Panc1 (cell line): ENCODE measurements around the gene OR2H1. TPM values are rescaled to one million over a fixed set of nuclear protein-coding genes. Genes with fewer than 3 reads are reported as not detected.

Experiments
- ATAC-seq: fragments of 200-7000 bp; cut with Tn5 transposase; 2 replicates; pipeline ENCODE4 v1.9.1; 2020; ENCODE audit warnings: mild to moderate bottlenecking, moderate library complexity
- BruUV-seq: library from RNA; stranded (reverse); fragments of 400-500 nt; replicated peaks from 2 replicates; lab custom pipeline; 2021; lab: Mats Ljungman, UMichigan
- CTCF ChIA-PET: fragments of 300-600 bp; sonication (Branson Sonifier 250); formaldehyde crosslinking; loops from one replicate; lab custom pipeline; 2022; ENCODE audit warnings: antibody characterized with exemption; lab: Charles Lee
- POLR2A ChIA-PET: fragments of 300-600 bp; sonication (Branson Sonifier 250); formaldehyde crosslinking; loops from one replicate; lab custom pipeline; 2022; ENCODE audit warnings: antibody characterized with exemption; lab: Charles Lee
- DNase-seq: peaks from one replicate; pipeline ENCODE4 v3.0.0-alpha.2; 2010; ENCODE audit warnings: low read depth, low spot score
- H3K27ac ChIP-seq: 2 replicates; pipeline ENCODE4 v1.5.1; 2011; ENCODE audit warnings: mild to moderate bottlenecking, low read length, inconsistent platforms
- H3K27me3 ChIP-seq: fragments of 200-500 bp; sonication (Bioruptor generic); 2 replicates; pipeline ENCODE4 v1.6.0; 2014; ENCODE audit warnings: low read length, inconsistent platforms; ENCODE audit not compliant: control insufficient read depth, insufficient read depth
- H3K36me3 ChIP-seq: fragments of 200-500 bp; sonication (Bioruptor generic); 2 replicates; pipeline ENCODE4 v1.5.1; 2014; ENCODE audit warnings: inconsistent platforms, mild to moderate bottlenecking, low read length, moderate library complexity; ENCODE audit not compliant: control insufficient read depth, insufficient read depth
- H3K4me1 ChIP-seq: 2 replicates; pipeline ENCODE4 v1.5.1; 2011; ENCODE audit warnings: inconsistent platforms, mild to moderate bottlenecking, low read length, moderate library complexity; ENCODE audit not compliant: control insufficient read depth, insufficient read depth
- H3K4me3 ChIP-seq, 2 experiments: 2 replicates each; pipeline ENCODE4 v1.5.1; 2011 to 2012; ENCODE audit warnings: low read depth in 2 of 2, low read length in 2 of 2, mild to moderate bottlenecking in 2 of 2, inconsistent platforms in 1 of 2, moderate library complexity in 1 of 2
- H3K9me3 ChIP-seq: fragments of 200-500 bp; sonication (Bioruptor generic); 2 replicates; pipeline ENCODE4 v1.5.1; 2014; ENCODE audit warnings: low read depth, mild to moderate bottlenecking, inconsistent platforms, low read length, moderate library complexity; ENCODE audit not compliant: control insufficient read depth, insufficient read depth
- CTCF ChIP-seq: fragments of 450-650 bp; IDR thresholded peaks from 2 replicates; pipeline ENCODE4 v1.5.1; 2017; ENCODE audit warnings: mild to moderate bottlenecking
- POLR2AphosphoS5 ChIP-seq: IDR thresholded peaks from 2 replicates; pipeline ENCODE4 v1.6.1; 2012; ENCODE audit warnings: mild to moderate bottlenecking, low read depth, low read length, moderate library complexity
- REST ChIP-seq, 2 experiments: IDR thresholded peaks; 2 replicates each; pipeline ENCODE4 v1.6.1; 2011 to 2012; ENCODE audit warnings: low read depth in 2 of 2, control low read depth in 1 of 2, low read length in 1 of 2, mild to moderate bottlenecking in 1 of 2, moderate library complexity in 1 of 2; ENCODE audit not compliant: insufficient read depth in 1 of 2
- SIN3A ChIP-seq: IDR thresholded peaks from 2 replicates; pipeline ENCODE4 v1.6.1; 2012; ENCODE audit warnings: low read depth, mild to moderate bottlenecking, low read length, moderate library complexity, borderline replicate concordance; ENCODE audit not compliant: insufficient read depth
- TCF7L2 ChIP-seq: IDR thresholded peaks from 2 replicates; pipeline ENCODE4 v1.6.1; 2011; ENCODE audit warnings: mild to moderate bottlenecking, low read depth, low read length, inconsistent platforms
- in situ Hi-C: cut with HindIII; loops from 2 replicates; pipeline ENCODE4 v1.10.0; 2016; ENCODE audit warnings: low sequenced_read_pairs, low pct_unique_long_range_greater_than_20kb
- intact Hi-C: fragments of 100-400 bp; cut with micrococcal nuclease; formaldehyde crosslinking; loops from one replicate; pipeline ENCODE4 v1.10.0; 2022; ENCODE audit not compliant: unreplicated experiment
- total RNA-seq: library from RNA; stranded (reverse); gene quantifications from one replicate; pipeline ENCODE4 v1.2.1, GENCODE V29; 2021; ENCODE audit not compliant: unreplicated experiment

OR2H1 gene
- total RNA-seq, 1 experiment from 2014 or later: not detected

DNA sequence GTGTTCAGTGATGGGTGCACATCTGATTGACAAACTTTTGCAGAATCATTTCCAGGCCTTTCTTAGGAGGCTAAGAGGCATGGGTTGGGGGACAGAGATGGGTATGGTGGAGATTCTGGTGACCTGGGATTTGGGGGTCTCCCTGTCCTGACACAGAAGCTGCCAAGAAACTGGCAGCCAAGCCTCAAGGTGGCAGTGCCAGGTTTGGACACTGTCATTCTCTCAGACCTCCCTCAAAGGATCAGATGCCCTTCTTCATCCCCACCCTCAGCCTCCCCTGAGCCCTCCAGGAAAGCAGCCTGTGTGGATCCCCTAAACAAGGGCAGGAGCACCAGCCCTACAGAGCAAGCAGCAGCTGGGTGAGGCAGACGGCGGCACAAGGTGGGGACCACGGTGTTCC is 48.9 kb downstream of the OR2H1 start:
- POLR2A ChIA-PET: no interaction called here
- H3K27me3 ChIP-seq: no peaks in the 10 kb centered on the region; the same call in 1 of the 2 replicates
- BruUV-seq: no TSS peak

DNA sequence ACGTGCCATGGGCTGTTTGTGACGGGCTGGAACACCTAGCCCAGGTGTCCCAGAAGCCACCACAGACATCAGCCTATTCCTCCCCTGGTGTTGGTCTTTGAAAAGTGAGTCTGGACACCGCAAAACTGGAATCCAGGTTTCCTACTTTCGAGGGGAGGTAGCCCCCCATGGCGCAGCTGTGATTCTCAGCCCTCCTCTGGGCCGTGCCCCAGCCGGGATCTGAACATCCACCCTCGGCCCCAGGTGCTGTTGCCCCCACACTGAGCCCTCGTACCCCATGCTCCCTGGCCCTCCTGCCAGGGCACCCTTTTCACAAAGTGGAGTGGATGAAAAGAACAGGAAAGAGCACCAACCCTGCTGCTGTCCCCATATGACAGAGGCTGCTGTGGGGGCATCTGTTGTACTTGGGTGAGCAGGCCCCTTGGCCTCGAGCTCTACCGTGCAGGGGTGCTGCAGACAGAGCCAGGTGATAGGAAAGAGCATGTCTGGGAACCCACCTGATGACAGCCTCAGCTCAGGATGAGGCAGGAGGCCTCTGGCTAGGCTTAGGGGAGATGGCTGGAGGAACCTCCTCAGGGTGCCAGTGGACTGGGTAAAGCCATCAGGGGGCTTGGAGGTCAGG is 49.6 kb downstream of the OR2H1 start:
- Histone ChIP-seq H3K27me3 (no peaks in the 10 kb centered on the region; the same call in 1 of the 2 replicates), H3K9me3 (no peaks in the 10 kb centered on the region), H3K4me3 (no peak overlapping the region), H3K36me3 (no peaks in the 10 kb centered on the region), H3K27ac (no peak overlapping the region), H3K4me1 (no peaks in the 10 kb centered on the region)
- no TSS peak for BruUV-seq
- no peak for TF ChIP-seq SIN3A
- TF ChIP-seq TCF7L2: no peak
- TF ChIP-seq REST (IDR thresholded peaks at IDR 0.05; ENCODE audit: insufficient read depth in 1 of 2, low read depth in 2 of 2, low read length in 1 of 2): no peak
- ChIA-PET POLR2A (no interaction called here), CTCF (interaction anchor here (0.7 kb wide), 1 partner anchor 106 kb away, joined by 3 read pairs; no protein-coding TSS in a partner anchor)
- no peak for DNase-seq
- in situ Hi-C loops: no loop called here
- intact Hi-C loops: no loop called here
- ATAC-seq: no peak

More for the DNA sequence above, 48.9 kb downstream of the OR2H1 start:
- TF ChIP-seq REST (IDR thresholded peaks at IDR 0.05; ENCODE audit: insufficient read depth in 1 of 2, low read depth in 2 of 2, low read length in 1 of 2) (no peak), SIN3A (no peak), TCF7L2 (no peak), CTCF (no peak), POLR2AphosphoS5 (no peak)
- no peaks in the 10 kb centered on the region for H3K36me3 ChIP-seq
- H3K27ac ChIP-seq: no peak overlapping the region
- no peaks in the 10 kb centered on the region for H3K9me3 ChIP-seq
- no peaks in the 10 kb centered on the region for H3K4me1 ChIP-seq
- DNase-seq (no peak), ATAC-seq (no peak)
- in situ Hi-C loops: no loop called here
- no peak overlapping the region for H3K4me3 ChIP-seq
- intact Hi-C loops: no loop called here
- CTCF ChIA-PET: interaction anchor here (0.7 kb wide), 1 partner anchor 107 kb away, joined by 3 read pairs; no protein-coding TSS in a partner anchor
